Fibroblast of lung (primary cell): ENCODE results near the gene SPPL2B. TPM values are rescaled to one million over a fixed set of nuclear protein-coding genes. Genes with fewer than 3 reads are reported as not detected.

Experiments used
- DNase-seq, 2 donors: peaks; one replicate each; pipeline versions ENCODE4 v3.0.0 to v3.0.0-alpha.2; 2010; ENCODE audit warnings: low read depth in 2 of 2
- H2AFZ ChIP-seq: 2 replicates; pipeline ENCODE4 v1.5.1; 2012; ENCODE audit warnings: low read length, control low read depth, inconsistent platforms
- H3K27ac ChIP-seq: 2 replicates; pipeline ENCODE4 v1.5.1; 2011; ENCODE audit warnings: low read length, control low read depth; ENCODE audit not compliant: insufficient read depth
- H3K27me3 ChIP-seq: 2 replicates; pipeline ENCODE4 v1.5.1; 2011; ENCODE audit warnings: mild to moderate bottlenecking, low read length; ENCODE audit not compliant: control insufficient read depth, insufficient read depth
- H3K36me3 ChIP-seq: 2 replicates; pipeline ENCODE4 v1.5.1; 2011; ENCODE audit warnings: low read length; ENCODE audit not compliant: control insufficient read depth, insufficient read depth
- H3K4me1 ChIP-seq: 2 replicates; pipeline ENCODE4 v1.5.1; 2011; ENCODE audit warnings: low read length; ENCODE audit not compliant: control insufficient read depth, insufficient read depth; ENCODE audit errors: extremely low read depth
- H3K4me2 ChIP-seq: 2 replicates; pipeline ENCODE4 v1.5.1; 2011; ENCODE audit warnings: low read length, control low read depth; ENCODE audit not compliant: insufficient read depth; ENCODE audit errors: extremely low read depth
- H3K4me3 ChIP-seq, 4 experiments: fragments of 200-600 bp in 1 of 4; sonication (generic) in 1 of 4; replicated peaks in 1 of 4; 2 replicates each; pipeline ENCODE4 v1.5.1; 2011 to 2016; ENCODE audit warnings: low read length in 4 of 4, low read depth in 3 of 4, mild to moderate bottlenecking in 3 of 4, control low read depth in 2 of 4, inconsistent platforms in 1 of 4, mixed read lengths in 1 of 4; ENCODE audit not compliant: insufficient read depth in 1 of 4; ENCODE audit errors: control extremely low read depth in 1 of 4
- H3K79me2 ChIP-seq: 2 replicates; pipeline ENCODE4 v1.5.1; 2012; ENCODE audit warnings: mild to moderate bottlenecking, low read length, inconsistent platforms; ENCODE audit not compliant: control insufficient read depth, insufficient read depth
- H3K9ac ChIP-seq: 2 replicates; pipeline ENCODE4 v1.5.1; 2011; ENCODE audit warnings: mild to moderate bottlenecking, low read length, control low read depth; ENCODE audit not compliant: insufficient read depth
- H3K9me3 ChIP-seq: 2 replicates; pipeline ENCODE4 v1.5.1; 2012; ENCODE audit warnings: low read depth, low read length; ENCODE audit not compliant: control insufficient read depth, insufficient read depth
- H4K20me1 ChIP-seq: 2 replicates; pipeline ENCODE4 v1.5.1; 2011; ENCODE audit warnings: low read length; ENCODE audit not compliant: control insufficient read depth, insufficient read depth; ENCODE audit errors: extremely low read depth
- CTCF ChIP-seq, 2 donors: IDR thresholded peaks in 1 of 2; conservative IDR thresholded peaks in 1 of 2; 1 replicate in 1 of 2; 2 replicates in 1 of 2; pipeline ENCODE4 v1.5.1; 2011 to 2012; ENCODE audit warnings: low read length in 2 of 2, control low read depth in 1 of 2, inconsistent platforms in 1 of 2, low read depth in 1 of 2, mild to moderate bottlenecking in 1 of 2
- EZH2 ChIP-seq: IDR thresholded peaks from 2 replicates; pipeline ENCODE4 v1.5.1; 2012; ENCODE audit warnings: low read length, control low read depth, mild to moderate bottlenecking; ENCODE audit errors: missing control alignments
- polyA plus RNA-seq, 2 donors: library from polyadenylated mRNA; depleted of rRNA in 1 of 2; stranded (reverse) in 1 of 2; unstranded in 1 of 2; fragments of >200 nt; gene quantifications; 2 replicates each; pipeline ENCODE4 v1.2.1, GENCODE V29; 2011 to 2012; ENCODE audit warnings: missing spikeins in 1 of 2
- total RNA-seq: library from RNA; depleted of rRNA; stranded (reverse); fragments of >200 nt; gene quantifications from 2 replicates; pipeline ENCODE4 v1.2.1, GENCODE V29; 2014

SPPL2B gene
- total and polyA plus RNA-seq, 2 donors (not counting 1 experiment from before 2014, with no cell fraction given) = 16.0 to 23.8 TPM

- TF ChIP-seq EZH2 = no peak
- Histone ChIP-seq H3K27ac (no peak overlapping the region), H2AFZ (no peak overlapping the region), H3K27me3 (peaks cover 4% of the 10 kb centered on the region), H3K9ac (no peak overlapping the region), H3K79me2 (no peaks in the 10 kb centered on the region), H4K20me1 (no peaks in the 10 kb centered on the region), H3K36me3 (peaks cover 5% of the 10 kb centered on the region), H3K4me2 (no peak overlapping the region), H3K4me3 (no peak overlapping the region), H3K9me3 (no peaks in the 10 kb centered on the region), H3K4me1 (no peaks in the 10 kb centered on the region)
- peak; percentile 8 to 23 for DNase-seq
Observed at GRCh38 chr19:2355168-2356035, 26.9 kb downstream of the SPPL2B start.

GRCh38 chr19:2356036-2356646, 27.7 kb downstream of the SPPL2B start:
- H2AFZ ChIP-seq = no peak overlapping the region
- H3K9ac ChIP-seq = no peak overlapping the region
- H3K4me2 ChIP-seq = no peak overlapping the region
- H3K36me3 ChIP-seq = peaks cover 3% of the 10 kb centered on the region
- no peaks in the 10 kb centered on the region for H3K4me1 ChIP-seq
- TF ChIP-seq EZH2 = no peak
- no peak for TF ChIP-seq CTCF (conservative IDR thresholded peaks at IDR 0.05 in 1 of 2, IDR thresholded peaks at IDR 0.05 in 1 of 2; ENCODE audit: low read depth in 1 of 2, low read length in 2 of 2)
- no peak overlapping the region for H3K4me3 ChIP-seq
- no peaks in the 10 kb centered on the region for H3K9me3 ChIP-seq
- no peak for DNase-seq
- H4K20me1 ChIP-seq = no peaks in the 10 kb centered on the region
- no peaks in the 10 kb centered on the region for H3K79me2 ChIP-seq
- no peak overlapping the region for H3K27ac ChIP-seq
- H3K27me3 ChIP-seq = peaks cover 8% of the 10 kb centered on the region

- Histone ChIP-seq H3K9me3 (no peaks in the 10 kb centered on the region), H2AFZ (no peak overlapping the region), H4K20me1 (no peaks in the 10 kb centered on the region), H3K27me3 (peaks cover 8% of the 10 kb centered on the region), H3K79me2 (no peaks in the 10 kb centered on the region), H3K9ac (no peak overlapping the region), H3K4me3 (no peak overlapping the region), H3K4me1 (no peaks in the 10 kb centered on the region), H3K36me3 (peaks cover 3% of the 10 kb centered on the region), H3K4me2 (no peak overlapping the region), H3K27ac (no peak overlapping the region)
- TF ChIP-seq CTCF (conservative IDR thresholded peaks at IDR 0.05 in 1 of 2, IDR thresholded peaks at IDR 0.05 in 1 of 2; ENCODE audit: low read depth in 1 of 2, low read length in 2 of 2) = no peak
- no peak for TF ChIP-seq EZH2
- no peak for DNase-seq
Observed at GRCh38 chr19:2357279-2358206, 29.1 kb downstream of the SPPL2B start.
